HG03460 (cell line): ENCODE results near the gene DPH1.
"Not testable (repeated sequence)": the region's sequence is repeated elsewhere in the genome, so short reads cannot be mapped to it uniquely, and the experiment has no call there.

Source experiments
- ATAC-seq: cut with Tn5 transposase; IDR thresholded peaks from one replicate; pipeline ENCODE4 v1.9.1; 2021; ENCODE audit not compliant: unreplicated experiment

DPH1 gene

DNA sequence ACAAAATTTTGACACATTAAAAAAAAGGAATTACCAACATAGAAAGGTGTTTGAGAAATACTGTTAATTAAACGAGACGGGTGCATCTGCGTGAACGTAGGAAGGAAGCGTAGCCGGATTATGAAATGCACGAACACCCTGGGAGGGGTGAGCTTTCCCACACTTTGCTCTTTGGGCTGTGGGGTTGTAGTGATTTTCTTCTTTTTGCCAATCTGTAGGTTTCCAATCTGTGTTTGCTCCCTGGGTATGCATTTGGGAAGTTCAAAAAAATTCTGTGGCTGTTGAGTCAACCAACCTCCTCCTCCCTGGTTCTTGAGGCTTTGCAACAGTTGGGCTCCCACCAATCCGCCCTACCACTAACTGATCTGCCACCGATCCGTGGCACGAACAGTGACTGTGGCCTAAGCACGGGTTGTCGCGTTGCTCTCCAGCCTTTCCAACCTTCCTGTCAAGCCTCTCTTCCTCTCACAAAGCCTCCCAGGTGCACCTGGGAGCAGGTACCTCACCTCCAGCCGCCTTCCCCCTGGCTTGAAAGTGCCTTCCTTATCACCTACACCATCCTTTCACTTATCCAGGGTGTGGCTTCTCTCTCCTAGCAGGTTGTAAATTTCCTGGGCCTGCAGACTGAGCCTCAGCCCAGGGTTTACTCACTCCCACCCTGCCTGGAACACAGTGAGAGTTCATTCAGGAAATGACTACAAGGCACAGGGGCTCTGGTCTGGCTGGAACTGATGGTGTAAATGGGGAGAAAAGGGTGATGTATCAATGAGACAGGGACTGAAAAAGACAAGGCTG is 21.4 kb upstream of the DPH1 start:
- ATAC-seq: no peak

DNA sequence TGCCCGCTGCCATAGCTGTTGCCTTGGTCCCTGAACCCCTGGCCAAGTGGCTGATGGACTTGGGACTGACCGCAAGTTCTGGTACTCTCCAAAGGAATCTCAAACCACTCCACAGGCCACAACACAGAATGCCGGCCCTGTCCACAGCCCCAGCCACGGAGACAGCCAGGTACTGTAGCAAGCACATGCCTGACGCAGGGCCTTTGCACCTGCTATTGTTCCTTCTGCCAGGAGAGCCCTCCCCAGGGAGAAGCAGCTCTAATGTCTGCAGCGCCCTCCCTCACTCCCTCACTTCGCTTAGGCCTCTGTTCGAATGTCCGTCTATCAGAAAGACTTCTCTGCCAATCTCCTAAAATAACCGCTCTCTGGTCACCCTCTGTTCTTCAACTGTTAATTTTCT is 20.2 kb upstream of the DPH1 start:
- ATAC-seq: no peak

DNA sequence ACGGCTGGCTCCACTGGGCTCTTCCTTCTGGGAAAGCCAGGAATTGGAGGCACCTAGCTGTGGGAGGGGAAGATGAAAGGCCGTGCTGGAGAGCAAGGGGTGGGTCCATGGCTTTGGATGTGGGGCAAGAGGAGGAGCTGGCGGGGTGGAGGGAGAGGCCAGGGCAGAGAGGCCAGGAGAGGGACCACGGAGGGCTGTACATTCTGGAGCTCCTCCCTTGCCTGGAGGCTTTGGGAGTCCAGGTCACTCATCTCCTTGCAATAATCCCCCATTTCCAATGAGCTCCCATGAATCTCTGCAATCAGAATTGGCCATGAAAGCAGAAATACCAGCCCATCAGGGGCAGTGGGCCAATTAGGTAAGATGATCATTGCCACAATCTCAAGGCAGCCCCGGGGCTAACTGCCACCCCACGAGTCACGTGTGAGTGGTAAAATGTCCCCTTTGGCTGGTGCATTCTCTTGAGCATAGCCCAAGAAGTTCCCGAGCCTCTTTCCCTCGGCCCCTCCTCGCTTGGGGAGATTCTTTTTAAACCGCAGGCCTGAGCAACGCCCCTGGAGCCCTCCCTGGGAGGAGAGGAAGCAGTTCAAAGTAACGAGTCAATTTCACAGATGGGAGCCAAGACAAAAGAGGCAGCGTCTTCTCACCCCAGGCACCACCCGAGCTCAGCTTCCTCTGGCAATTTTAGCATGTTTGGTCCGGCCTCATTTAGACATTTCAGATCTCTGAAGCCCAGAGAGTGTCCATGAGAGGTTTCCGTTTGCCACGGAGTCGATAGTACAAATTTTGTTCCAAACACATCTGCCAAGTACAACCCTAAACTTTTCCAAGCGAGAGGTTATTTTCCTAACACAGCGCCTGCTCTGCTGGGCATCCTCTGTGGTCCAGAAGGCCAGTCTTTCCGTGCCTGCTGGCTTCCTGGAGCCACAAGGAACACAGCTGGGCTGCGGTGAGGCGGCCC is 18.3 kb upstream of the DPH1 start:
- ATAC-seq: no peak

DNA sequence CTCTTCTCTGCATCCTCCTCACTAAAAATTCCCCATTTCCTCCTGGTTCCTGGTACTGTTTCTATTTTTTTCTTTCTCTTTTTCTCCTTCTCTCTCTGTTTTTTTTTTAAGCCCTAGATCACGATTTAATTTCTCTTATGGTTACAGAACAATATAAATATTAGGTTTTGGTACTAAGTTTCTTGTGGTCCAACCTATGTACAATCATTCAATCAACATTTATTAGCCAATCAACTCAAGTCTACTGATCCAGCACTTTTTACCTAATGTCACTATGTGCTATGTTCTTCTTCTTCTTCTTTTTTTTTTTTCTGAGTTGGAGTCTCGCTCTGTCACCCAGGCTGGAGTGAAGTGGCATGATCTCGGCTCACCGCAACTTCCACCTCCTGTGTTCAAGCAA is 17.5 kb upstream of the DPH1 start:
- no peak for ATAC-seq

DNA sequence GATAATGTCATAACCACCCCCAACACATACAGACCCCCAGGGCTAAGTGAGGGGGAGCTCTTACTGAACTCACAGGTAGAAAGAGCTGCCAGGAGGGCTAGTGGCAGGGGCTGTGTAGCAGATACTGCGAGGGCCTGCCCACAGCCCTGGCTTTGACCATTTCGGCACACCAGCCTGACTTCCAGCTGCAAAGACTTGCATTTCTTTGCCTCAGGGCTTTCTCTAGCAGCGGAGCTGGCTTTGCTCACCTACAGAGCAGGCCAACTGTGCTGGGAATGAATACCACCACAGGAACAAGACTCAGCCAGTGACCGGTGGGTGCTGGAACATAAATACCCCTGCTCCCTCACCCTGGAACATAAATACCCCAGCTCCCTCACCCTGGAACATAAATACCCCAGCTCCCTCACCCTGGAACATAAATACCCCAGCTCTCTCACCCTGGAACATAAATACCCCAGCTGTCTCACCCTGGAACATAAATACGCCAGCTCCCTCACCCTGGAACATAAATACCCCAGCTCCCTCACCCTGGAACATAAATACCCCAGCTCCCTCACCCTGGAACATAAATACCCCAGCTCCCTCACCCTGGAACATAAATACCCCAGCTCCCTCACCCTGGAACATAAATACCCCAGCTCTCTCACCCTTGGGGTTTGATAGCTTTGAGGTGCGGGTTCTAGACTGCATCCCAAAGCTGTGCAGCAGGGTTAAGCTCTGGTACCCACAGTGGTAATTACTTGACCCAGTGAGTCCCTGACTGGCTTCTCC is 16.5 kb upstream of the DPH1 start:
- not testable (repeated sequence) for ATAC-seq

DNA sequence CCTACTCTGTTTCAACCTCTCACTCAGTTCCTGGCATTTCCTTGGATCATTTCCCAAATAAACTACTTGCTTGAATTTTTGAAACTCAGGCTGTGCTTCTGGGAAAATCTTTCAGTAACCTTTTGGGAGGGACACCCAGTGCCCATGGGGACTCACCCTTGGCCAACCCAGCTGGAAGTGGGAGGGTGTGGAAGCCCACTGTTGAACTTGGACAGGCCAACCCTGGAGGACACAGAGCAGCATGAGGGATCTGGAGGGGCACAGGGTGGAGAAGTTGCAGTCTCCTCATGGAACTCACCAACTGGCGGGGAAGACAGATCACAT is 16.0 kb upstream of the DPH1 start:
- ATAC-seq: no peak

DNA sequence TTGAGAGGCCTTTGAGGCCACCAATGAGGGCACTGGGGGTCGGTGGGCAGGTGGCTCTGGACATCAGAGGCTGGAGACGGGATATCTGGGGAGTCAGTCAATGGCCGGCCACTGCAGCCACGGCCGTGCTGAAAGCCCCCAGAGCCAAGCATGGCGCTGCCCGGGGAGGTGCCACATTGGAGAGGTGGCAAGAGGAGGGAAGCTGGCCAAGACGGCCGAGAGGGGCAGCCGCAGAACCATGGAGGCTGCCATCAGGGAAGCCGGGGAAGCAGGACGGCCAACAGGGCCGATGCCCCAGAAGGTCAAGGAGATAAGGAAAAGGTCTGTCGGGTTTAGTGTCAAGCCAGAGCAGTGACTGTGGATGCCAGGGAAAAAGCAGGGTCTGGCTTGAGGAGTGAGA is 14.6 kb upstream of the DPH1 start:
- no peak for ATAC-seq

DNA sequence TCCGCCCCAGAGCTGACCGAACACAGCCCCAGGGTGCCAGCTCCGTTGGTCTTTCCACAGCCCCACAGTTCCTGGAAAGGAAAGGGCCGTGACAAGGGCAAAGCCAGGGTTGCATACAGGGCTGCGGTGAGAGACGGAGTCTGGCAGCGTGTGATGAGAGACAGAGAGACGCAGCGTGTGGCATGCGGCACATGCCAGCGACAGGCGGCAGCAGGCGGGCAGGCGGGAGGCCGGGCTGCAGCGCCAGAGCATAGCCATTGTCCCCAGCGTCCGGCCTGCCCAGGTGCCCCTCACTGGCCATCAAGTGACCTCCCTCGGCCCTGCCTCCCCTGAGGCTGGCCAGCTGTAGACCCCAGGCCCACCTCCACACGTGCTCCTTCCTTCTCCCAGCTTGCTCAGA is 13.5 kb upstream of the DPH1 start:
- no peak for ATAC-seq

DNA sequence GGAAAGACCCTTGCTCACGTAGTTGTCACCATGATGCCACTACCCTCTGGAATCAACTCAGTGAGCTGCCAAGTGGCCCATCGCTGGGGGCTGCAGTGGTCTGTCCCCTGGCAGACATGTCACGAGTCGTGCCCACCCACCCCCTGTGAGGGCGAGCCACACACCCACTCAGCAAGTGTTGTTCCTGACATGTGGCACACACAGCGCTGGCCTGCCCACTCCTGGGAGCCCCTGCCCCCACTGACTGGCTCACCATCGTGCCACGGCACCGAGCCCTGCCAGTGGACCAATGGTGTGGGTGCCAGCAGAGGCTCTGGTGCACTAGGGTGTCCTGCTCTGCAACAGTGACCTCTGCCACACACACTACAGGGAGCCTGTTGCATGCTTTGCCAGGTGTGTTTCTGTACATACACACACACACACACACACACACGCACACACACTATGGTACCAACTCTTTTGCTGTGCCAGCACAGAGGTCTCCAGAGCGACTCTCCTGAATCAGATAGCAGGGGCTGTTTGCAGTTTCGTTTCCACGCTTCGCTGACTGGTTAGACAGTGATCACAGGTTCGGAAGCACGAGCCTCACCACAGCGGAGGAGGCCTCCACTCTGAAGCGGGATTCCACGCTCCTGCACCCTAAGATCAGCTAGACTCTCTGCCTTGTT is 12.5 kb upstream of the DPH1 start:
- no peak for ATAC-seq

DNA sequence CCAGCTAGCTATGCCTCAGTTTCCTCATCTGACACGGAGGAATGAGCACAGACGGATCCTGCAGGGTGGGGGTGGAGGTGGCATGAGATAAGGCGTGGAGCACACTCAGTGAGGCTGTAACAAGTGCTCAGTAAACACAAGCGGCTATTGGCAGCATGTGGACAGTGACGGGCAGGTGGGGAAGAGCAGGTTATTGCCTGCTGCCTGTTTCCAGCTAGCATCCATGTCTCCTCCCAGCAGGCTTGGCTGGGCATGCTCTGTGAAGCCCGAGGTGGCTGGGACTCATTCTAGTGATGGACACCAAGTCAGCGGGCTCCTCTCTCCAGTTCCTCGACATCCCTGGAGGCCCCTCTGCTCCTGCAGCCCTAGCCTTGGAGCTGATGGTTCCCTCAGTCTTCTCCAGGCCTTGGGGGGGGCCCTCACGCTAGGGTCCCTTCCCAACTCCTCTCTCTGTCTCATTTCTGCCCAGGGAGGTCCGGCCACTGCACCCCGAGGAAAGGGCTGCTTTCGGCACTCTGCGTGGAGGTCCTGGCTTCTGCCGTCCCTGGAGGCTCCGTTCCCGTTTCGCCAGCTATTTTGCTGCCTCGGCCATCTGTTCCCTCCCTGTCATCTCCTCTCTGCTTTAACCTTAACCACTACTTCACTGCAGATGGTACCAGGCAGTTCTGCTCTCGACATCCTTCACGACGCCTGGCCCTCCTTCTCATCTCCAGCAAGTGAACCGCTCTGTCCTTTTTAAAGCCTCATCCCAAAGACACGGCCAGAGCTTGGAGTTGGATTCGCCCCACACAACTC is 11.0 kb upstream of the DPH1 start:
- ATAC-seq: no peak

DNA sequence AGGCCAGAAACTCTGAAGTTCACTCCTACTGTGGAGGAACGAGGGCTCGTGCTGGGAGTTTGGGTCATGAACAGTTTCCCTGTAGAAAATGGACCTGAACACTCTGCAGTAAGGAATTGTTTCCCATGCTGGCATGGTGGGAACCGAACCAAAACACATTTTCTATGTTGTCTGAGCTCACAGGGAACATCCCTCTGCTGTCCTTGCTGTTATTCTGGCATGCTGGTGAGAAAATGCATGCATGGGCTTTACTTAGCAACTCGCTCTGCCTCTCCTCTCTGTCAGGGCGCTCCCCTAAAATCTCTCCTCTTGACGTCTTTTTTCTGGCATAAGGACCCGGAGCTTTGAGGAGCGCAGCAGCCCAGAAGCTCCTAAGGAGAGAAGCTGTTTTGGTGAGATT is 10.2 kb upstream of the DPH1 start:
- no peak for ATAC-seq

DNA sequence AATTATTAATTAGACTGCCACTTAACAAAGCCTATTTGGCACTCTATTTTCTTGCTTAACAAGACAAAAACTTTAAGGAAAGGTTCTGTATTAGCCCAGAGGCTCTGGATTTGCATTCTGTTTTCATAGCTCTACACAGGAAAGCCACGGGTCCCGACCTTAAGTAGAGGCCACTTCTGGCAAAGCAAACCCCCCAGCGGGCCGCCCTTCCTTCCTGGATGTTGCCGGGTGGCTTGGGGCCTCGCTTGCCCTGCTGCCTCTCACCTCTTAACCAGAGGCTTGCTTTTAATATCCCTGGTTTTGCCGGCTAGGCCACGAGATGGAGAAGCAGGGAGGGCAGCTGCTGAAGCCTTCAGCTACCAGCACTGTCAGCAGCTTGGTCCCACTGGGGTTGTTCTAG is 9.2 kb upstream of the DPH1 start:
- ATAC-seq: no peak

DNA sequence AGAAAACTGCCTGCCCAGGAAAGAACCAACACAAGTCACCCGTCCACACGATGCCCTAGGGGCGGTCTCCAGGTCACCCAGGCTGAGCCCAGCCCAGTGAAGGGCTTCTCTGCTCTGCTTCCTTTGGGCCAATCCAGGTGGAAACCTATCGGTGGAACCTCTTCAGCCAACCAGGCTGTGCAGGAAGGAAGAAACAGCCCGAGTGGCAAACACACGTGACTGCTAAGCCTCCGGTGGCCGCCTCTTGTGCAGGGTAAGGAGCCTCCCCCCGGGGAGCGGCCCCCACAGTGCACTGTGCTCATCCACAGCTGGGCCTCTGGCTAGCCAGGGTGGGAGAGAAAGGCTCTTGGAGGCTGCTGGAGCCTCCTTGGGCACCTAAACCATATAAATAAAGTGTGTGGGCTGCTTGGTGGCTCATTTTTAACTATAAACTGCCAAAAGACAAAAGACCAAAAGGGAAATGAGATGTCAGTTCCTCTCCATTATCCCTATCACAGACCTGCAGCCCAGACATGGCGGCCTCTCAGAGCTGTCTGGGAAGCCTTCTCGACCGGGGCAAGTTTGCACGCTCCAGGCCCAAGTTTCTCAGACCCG is 7.2 kb upstream of the DPH1 start:
- ATAC-seq: no peak

DNA sequence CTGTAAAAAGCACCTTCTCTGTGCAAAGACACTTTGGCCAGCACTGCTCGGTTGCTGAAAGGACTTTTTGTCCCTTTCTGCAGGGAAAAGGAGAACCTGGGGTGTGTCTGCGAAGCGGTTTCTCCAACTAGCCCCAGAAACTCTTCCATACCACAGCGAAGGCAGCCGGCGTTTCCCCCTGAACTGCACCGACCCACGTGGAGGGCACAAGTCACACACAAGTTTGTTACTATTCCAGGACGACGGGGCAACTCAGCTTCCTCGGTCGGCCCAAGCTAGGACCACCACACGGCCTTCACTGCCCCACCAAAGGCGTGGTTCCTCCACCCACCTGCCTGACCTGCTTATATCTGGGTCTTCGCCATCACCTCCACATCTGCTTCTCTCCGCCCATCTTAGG is 6.7 kb upstream of the DPH1 start:
- ATAC-seq: no peak

DNA sequence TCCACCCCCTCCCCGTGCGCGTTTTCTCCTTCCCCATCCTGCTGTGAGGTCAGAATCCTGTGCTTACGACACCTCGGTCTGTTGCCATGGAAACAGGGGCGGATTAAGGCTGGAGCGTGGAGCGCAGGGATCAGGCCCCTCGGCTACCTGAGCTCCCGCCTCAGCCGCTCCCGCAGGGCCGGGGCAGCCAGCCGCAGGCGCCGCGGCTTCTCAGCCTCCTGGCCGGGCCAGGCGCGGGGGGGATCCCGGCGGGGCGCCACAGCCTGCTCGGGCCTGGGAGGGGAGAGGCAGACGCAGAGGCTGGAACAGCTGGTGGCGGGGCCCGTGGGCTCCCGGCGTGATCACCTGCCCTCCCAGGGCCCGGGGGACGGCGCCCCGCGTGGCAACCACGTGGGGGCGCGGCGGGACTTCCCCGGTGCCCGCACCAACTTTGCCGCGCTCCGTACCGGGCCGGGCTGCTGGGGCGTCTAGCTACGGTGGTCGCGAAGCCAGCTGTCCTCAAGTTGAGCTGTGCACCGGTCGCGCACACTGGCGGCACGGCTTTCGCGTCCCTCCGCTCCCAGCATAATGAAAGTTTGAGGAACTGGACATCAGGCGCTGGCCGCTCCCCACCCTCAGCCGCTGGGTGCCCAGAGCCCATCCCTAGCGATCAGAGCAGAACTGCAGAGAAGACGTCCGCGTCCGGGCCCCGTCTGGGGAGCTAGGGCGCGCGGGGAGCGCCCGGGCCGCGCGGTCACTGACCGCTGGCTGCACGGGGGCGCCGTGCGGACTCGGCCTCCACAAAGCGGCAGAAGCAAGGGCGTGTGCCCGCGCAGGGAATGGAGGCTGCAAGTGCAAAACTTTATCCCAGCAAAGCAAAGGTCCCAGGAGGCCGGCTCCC is 6.0 kb upstream of the DPH1 start:
- ATAC-seq: no peak

DNA sequence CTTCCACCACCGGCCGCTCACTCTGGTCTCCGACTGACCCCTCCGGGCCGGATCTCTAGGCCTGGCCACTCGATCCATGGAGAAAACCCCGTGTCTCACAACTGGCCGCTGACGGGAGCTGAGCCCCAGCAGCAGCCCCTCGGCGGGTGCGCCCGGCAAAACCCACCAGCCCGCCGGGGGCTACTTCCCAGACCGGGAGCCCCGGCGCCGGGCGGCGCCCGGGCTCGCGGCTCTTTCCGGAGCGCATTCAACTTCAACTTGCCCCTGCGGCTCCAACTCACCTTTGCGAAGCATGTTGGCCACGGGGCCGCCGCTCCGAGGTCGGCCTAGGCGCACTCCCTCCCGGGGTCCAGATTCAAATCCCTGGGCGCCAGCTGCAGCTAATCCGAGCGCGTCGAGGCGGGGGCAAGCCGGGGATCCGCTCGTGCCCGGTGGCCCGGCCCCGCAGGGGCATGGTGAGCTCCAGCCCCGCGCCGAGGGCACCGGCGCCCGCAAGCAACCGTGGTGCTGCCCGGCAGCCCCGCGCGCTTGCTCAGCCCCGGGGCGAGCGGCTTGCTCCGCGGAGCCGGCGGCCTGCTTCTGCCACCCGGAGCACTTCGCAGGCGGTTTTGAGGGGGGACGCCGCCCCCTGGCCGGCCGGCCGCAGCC is 5.3 kb upstream of the DPH1 start:
- no peak for ATAC-seq

DNA sequence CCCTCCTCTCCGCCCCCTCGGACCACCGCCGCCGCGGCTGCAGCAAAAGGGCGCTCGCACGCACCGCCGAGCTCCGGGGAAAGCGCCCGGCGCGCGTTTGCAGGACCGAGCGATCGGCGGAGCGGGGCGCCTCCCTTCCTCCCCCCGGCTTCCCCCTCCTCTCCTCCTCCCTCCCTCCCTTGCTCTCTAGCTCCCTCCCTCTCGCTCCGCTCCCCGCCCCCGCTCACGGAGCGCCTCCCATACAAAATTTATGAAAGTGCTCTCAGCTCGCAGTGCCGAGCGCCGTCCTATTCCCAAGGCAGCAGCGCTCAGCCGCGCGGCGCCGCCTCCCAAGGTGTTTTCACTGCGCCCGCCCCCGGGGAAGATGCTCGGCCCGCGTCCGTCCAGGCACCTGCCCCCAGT is 4.7 kb upstream of the DPH1 start, which contains the start of gene RTN4RL1:
Gene RTN4RL1 (minus strand): TSS at position 115 of the 402 bp plus-strand sequence. CDS start 469 bp downstream, outside the sequence.
- no peak for ATAC-seq

DNA sequence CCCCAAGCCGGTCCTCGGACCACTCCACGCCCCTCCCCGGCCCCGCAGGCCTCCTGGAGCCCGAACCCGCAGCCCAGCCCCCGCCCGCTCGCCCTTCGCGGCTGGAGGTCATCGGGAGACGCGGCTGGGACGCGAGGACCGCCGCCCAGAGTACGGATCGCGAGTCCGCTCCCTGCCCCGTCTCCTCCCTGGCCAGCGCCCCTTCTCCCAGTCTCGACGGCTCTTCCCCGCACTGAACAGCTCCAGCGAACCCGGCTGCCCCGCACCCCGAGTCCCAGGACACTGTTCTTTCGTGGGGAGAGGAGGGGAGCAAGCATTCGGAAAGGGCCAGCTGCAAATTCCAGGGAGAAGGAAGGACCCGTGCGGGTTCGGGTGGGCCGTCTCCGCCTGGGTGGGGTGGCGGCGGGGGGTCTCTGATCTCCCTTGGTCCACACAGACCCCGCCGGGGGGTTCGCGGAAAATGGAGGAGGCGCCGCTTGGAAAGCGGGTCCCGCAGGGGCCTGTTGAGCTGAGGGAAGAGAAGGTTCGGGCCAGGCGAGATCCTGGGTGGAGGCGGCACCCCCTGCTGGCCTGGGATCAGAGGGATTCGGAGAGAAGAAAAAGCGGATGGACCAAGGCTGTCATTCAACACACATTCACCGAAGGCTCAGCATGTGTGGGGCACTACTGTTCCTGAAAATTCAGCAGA is 4.2 kb upstream of the DPH1 start:
- no peak for ATAC-seq
